ENCODE measurements around the gene TTLL13.

- TF ChIP-seq CTCF (IDR thresholded peaks at IDR 0.05) (no peak), EZH2phosphoT487 (IDR thresholded peaks at IDR 0.05) (no peak)
Observed at GRCh38 chr15:90294159-90294558, 44.8 kb downstream of the TTLL13 start.
